Spleen (tissue), 7 donors: ENCODE data around the gene TMEM259.

Source experiments
- CTCF ChIP-seq, 11 experiments: fragments of 200-600 bp in 7 of 11; fragments of 450-650 bp in 4 of 11; sonication (generic) in 4 of 11; IDR thresholded peaks in 8 of 11; conservative IDR thresholded peaks in 3 of 11; 1 replicate in 7 of 11; 2 replicates in 4 of 11; pipeline versions ENCODE4 v1.4.0 to v1.8.0; 2016 to 2021; ENCODE audit warnings: antibody characterized with exemption in 11 of 11, inconsistent platforms in 4 of 11, mild to moderate bottlenecking in 1 of 11
- POLR2A ChIP-seq, 3 donors: fragments of 450-650 bp; IDR thresholded peaks; one replicate each; pipeline ENCODE4 v1.5.1; 2017; ENCODE audit warnings: antibody characterized with exemption in 3 of 3, mild to moderate bottlenecking in 1 of 3
- donor health status: DM: no; HTN: no; CAD: no; lungs with moderate emphysema.
- donor health status: DM: no; HTN: no; CAD: no.
- donor health status: DM: no; HTN: no; CAD: no.

- no peak for TF ChIP-seq POLR2A (IDR thresholded peaks at IDR 0.05)
- no peak for TF ChIP-seq CTCF (IDR thresholded peaks at IDR 0.05 in 8 of 11, conservative IDR thresholded peaks at IDR 0.05 in 3 of 11)
These were observed 34.8 kb downstream of the TMEM259 start for GRCh38 chr19:986083-986482.
